ENCODE data around the gene TUT7.
"Not testable (repeated sequence)": the region's sequence is repeated elsewhere in the genome, so short reads cannot be mapped to it uniquely, and the experiment has no call there.

Gene TUT7

DNA sequence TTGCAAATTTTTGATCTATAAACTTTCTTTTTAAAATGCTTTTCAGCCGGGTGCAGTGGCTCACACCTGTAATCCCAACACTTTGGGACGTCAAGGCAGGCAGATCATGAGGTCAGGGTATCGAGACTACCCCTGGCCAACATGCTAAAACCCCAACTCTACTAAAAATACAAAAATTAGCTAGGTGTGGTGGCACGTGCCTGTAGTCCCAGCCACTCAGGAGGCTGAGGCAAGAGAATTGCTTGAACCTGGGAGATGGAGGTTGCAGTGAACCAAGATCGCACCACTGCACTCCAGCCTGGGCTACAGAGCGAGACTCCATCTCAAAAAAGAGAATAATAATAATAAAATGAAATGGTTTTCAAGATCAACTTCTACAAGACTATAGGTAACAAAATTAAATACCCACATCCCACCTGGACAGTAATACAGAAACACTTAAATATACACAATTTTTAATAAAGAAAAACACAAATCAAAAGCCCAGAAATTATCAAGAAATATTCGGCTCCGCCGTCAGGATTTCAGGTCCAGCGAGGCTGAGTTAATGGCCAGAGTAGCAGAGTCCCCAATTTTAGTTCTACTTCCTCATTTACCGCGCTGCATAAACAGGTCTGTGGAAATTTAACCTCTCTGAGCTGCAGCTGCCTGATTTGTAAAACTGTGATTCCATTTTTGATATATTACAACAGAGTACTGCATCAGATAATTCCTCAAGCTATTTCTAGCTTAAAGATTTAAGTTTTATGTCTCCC, 4.0 kb downstream of the TUT7 start:
- DNase-seq = no peak

DNA sequence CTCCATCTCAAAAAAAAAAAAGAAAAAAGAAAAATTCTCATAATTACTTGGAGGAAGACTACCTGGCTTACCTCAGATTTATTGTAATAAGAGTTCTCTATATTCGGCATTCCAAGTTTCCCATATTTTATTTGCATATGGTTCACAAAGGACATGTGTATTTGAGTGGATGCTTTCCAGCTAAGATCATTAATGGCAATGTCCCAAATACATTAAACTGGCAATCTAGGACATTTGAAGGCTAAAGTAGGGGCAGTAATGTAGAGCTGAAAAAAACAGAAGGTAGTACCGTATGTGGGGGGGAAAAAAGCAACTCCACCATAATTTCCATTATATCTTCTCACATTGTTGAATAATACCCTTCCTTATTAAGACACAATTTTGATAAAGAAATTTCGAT, 4.9 kb downstream of the TUT7 start:
- DNase-seq = no peak

DNA sequence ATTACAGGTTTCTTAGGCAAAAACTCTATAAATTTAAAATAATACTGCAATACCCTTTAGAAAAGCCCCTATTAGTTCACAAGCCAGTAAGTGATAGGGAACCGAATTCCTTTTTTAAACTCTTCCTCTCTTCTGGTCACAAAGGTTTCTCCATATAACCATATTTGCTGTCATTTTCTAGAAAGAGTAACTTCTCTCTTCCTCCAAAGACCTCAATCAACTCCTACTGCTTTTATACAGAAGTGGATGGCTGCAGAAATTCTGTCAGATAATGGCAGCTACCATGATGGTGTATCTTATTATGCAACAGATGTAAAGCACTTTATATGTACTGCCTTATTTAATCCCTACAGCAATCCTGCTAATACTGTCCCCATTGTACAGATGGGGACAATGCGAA, 6.2 kb downstream of the TUT7 start:
- DNase-seq = no peak

GRCh38 chr9:86344818-86345217, 9.4 kb downstream of the TUT7 start:
- no peak for DNase-seq

DNA sequence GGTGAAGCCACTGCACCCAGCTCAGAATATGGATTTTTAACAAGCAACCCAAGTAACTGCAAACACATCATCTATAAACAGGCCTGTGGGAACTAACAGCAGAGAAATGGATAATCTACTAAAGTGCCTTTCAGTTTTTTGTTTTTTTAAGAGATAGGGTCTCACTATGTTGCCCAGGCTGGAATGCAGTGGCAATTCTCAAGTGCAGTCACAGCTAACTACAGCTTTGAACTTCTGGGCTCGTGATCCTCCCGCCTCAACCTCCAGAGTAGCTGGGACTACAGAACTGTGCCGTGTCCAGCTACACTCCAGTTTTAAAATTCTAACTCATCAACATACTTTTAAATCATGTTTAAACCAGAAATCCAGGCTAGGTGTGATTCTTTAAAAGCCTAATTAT, 11.9 kb downstream of the TUT7 start:
- no peak for DNase-seq

DNA sequence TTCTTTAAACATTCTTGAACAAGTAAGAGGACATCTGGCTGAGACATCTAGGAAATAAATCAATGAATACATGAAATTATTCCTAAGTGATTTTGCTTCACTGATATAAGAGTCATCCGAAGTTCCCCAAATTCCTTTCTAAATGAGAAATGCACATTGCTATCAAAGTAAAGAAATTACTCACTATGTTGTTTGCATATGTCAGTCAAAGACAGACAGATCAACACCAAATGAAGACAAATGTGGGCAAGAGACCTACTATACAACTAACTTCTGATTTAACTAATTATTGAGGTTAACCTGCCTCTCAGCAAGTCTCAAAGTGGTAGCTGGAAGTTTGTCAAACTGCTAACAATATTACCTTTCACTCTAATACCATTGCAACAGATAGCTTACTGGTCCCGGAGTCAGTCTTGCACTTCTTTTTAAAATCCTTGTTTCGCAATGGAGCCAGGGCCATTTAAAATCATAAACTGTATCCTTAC, 13.2 kb downstream of the TUT7 start:
- DNase-seq = no peak

DNA sequence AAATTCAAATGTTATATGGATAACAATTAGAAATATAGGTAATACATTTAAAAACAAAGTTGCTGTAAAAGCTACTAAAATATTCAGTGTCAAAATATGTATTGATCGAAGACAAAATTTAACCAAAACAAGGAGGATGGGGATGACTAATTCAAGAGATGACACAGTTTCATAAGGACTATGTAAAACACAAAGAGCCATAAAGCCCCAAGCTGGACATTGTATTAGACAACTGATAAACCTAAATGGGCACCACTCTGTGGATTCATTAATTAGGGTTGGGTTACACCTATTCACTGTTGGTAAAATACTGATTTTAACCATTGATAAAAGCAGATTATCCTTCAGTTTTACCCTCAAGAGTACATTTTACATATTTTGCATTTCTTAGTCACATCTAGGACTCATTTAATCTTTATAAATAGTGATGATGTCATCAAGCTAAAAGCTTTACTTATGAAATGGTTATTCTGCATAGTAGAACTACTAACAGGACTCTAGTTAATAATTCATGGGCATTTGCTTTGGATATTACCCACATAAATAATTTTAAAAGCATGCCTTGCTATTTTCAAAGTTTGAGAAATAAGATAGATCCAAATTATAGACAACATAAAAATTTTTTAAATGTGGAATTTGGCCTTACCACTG, 13.7 kb downstream of the TUT7 start:
- no peak for DNase-seq

DNA sequence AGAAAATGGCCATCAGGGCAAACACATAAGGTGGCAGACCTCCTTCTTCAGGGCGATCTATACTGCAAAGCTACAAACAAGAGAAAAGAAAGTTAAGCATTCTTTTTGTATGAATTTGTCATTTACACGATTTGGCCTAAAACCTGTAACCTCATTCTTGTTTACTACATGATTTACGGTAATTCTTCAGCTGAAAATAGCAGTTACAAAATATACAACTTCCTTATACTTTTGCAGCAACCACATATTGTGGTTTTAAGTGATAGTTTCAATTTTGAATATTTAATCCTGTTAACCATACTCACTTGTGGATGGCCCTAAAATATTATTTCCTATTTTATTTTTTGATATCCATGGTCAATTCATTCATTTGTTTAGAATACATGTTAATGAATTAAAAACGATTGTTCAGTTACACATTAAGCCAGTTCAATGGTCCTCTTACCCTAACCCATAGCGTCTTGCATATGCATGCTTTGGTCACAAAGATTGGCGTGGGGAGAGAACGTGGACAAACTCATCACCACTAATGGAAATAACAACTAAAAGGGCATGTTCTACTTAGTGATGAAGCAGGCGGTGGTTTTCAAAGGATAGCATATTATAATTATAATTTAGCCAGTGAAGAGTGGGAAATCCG, 16.6 kb downstream of the TUT7 start:
- DNase-seq = peak in 1 of 5 donors; percentile 67

- DNase-seq = no peak
These were observed 18.2 kb downstream of the TUT7 start for GRCh38 chr9:86336058-86336457.

- DNase-seq = no peak
These were observed 20.6 kb downstream of the TUT7 start for GRCh38 chr9:86333651-86334050.

- DNase-seq = no peak
These were observed 24.0 kb downstream of the TUT7 start for GRCh38 chr9:86330186-86330585.

DNA sequence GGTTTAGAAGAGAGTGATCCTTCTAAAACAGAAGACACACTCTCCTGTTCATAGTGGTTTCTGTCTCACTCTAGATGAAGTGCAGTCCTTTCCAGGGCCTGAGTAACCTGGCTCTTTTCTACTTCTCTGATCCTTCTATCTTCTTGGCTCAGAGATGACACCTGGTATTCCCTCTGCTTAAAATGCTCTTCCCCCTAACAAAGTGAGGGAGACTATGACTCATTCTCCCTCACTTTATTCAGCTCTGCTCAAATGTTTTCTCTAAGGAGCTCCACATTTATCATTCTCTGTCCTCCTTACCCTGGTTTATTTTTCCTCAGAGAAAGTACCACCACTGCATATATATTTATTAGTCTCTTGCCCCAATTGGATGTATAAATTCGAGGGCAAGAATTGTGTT, 24.6 kb downstream of the TUT7 start:
- no peak for DNase-seq

GRCh38 chr9:86328156-86328555, 26.1 kb downstream of the TUT7 start:
- DNase-seq = no peak

- no peak for DNase-seq
These were observed 27.7 kb downstream of the TUT7 start for GRCh38 chr9:86326536-86326935.

- DNase-seq = no peak
These were observed 29.3 kb downstream of the TUT7 start for GRCh38 chr9:86324901-86325300.

GRCh38 chr9:86324308-86324707, 29.9 kb downstream of the TUT7 start:
- no peak for DNase-seq

GRCh38 chr9:86322973-86323644, 31.1 kb downstream of the TUT7 start:
- DNase-seq = no peak

- no peak for DNase-seq
These were observed 32.8 kb downstream of the TUT7 start for GRCh38 chr9:86321373-86321772.

DNA sequence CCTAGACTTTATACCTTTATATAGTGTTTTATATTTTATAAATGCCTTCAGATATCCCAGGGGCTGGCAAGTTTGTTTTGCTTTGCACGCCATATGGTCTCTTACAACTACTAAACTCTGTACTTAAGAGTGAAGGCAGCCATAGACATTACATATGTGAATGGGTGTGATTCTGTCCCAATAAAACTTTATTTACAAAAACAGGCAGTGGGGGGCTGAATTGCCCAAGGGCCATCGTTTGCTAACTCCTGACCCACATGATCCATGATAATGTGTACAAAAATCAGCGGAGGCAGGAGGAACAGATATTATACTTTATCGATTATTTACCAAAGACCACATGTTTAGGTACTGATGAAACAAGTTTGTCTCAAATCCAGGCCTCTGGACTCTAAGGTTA, 36.0 kb downstream of the TUT7 start:
- no peak for DNase-seq

GRCh38 chr9:86315078-86315477, 39.1 kb downstream of the TUT7 start:
- DNase-seq = no peak

- not testable (repeated sequence) for DNase-seq
These were observed 41.3 kb downstream of the TUT7 start for GRCh38 chr9:86312959-86313358.

GRCh38 chr9:86308687-86309086, 45.5 kb downstream of the TUT7 start:
- DNase-seq = no peak

DNA sequence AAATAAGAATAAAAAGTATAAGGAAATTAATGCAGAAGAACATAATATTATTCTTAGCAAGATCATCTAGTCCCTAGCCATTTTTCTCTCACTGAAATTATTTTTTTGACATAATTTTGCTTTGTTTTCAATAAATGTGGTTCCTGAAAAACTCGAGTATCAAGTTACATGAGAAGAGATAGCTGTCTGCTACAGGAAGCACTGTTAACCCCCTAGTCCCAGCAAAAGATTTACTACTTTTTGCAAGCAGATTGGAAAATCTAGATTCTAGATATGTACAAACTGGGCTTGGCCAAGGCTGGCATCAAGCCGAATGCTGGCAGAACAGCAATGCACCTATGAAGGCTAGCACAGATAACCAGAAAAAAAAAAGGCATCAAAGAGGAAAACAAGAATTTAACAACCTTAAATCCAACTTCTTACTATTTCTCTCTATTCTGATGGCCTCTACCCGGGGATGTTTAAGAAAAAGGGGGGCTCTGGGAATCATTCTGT, 49.9 kb downstream of the TUT7 start:
- no peak for DNase-seq

Measured in T-helper 1 cell (primary cell).